ENCODE data around the gene DAD1. TPM values are rescaled to one million over a fixed set of nuclear protein-coding genes. Genes with fewer than 3 reads are reported as not detected.

The DAD1 gene
- total RNA-seq, 2 donors from 2014 or later: 250 to 251 TPM

GRCh38 chr14:22520796-22521195 is 68.2 kb downstream of the DAD1 start:
- Histone ChIP-seq H3K4me3 (no peak overlapping the region), H3K4me1 (peaks cover 0 to 28% of the 10 kb centered on the region in 2 donors), H3K27ac (peak overlapping the region in 1 of 2 donors; percentile 18), H3K27me3 (no peaks in the 10 kb centered on the region), H3K9me3 (no peaks in the 10 kb centered on the region), H3K36me3 (no peaks in the 10 kb centered on the region)
- no peak for DNase-seq (ENCODE audit: low spot score)
- no peak for TF ChIP-seq CTCF (IDR thresholded peaks at IDR 0.05)

- Histone ChIP-seq H3K27ac (peak overlapping the region in 1 of 2 donors; percentile 18), H3K36me3 (no peaks in the 10 kb centered on the region), H3K9me3 (no peaks in the 10 kb centered on the region), H3K4me1 (peaks cover 0 to 35% of the 10 kb centered on the region in 2 donors), H3K4me3 (no peak overlapping the region), H3K27me3 (no peaks in the 10 kb centered on the region)
- TF ChIP-seq CTCF (IDR thresholded peaks at IDR 0.05): no peak
- no peak for DNase-seq (ENCODE audit: low spot score)
Measured at GRCh38 chr14:22519877-22520685, 68.9 kb downstream of the DAD1 start.

- peaks cover 0 to 51% of the 10 kb centered on the region in 2 donors for H3K4me1 ChIP-seq
- peak overlapping the region; percentile 13 to 46 for H3K27ac ChIP-seq
- H3K27me3 ChIP-seq: no peaks in the 10 kb centered on the region
- no peak for DNase-seq (ENCODE audit: low spot score)
- TF ChIP-seq CTCF (IDR thresholded peaks at IDR 0.05): no peak
- no peaks in the 10 kb centered on the region for H3K9me3 ChIP-seq
- H3K4me3 ChIP-seq: no peak overlapping the region
- H3K36me3 ChIP-seq: no peaks in the 10 kb centered on the region
Measured at GRCh38 chr14:22518073-22518472, 71.0 kb downstream of the DAD1 start.

GRCh38 chr14:22517117-22517720 is 71.8 kb downstream of the DAD1 start:
- DNase-seq (ENCODE audit: low spot score): no peak
- Histone ChIP-seq H3K27me3 (no peaks in the 10 kb centered on the region), H3K4me1 (peaks cover 0 to 60% of the 10 kb centered on the region in 2 donors), H3K36me3 (no peaks in the 10 kb centered on the region), H3K9me3 (no peaks in the 10 kb centered on the region), H3K27ac (peak overlapping the region in 1 of 2 donors; percentile 13), H3K4me3 (no peak overlapping the region)
- no peak for TF ChIP-seq CTCF (IDR thresholded peaks at IDR 0.05)

- Histone ChIP-seq H3K4me1 (peaks cover 0 to 70% of the 10 kb centered on the region in 2 donors), H3K36me3 (no peaks in the 10 kb centered on the region), H3K4me3 (no peak overlapping the region), H3K27me3 (no peaks in the 10 kb centered on the region), H3K9me3 (no peaks in the 10 kb centered on the region), H3K27ac (peak overlapping the region in 1 of 2 donors; percentile 7)
- no peak for DNase-seq (ENCODE audit: low spot score)
- no peak for TF ChIP-seq CTCF (IDR thresholded peaks at IDR 0.05)
Measured at GRCh38 chr14:22515929-22516328, 73.1 kb downstream of the DAD1 start.

Other genes starting within 250 kb of the DAD1 start
- gene ABHD4, start 9.1 kb upstream of the DAD1 start, total RNA-seq: 10 to 100 TPM; 20.9 to 25.4 TPM
- not detected for gene OR6J1, start 55.1 kb upstream of the DAD1 start, total RNA-seq
- gene OXA1L, start 177.5 kb upstream of the DAD1 start, total RNA-seq: 10 to 100 TPM; 93.0 to 96.1 TPM
- 10 to 100 TPM in 1 of 2 donors, 1 to 10 TPM in 1; 9.9 to 28.5 TPM for gene SLC7A7, start 226.2 kb upstream of the DAD1 start, total RNA-seq
- 100 to 1,000 TPM in 1 of 2 donors, 10 to 100 TPM in 1; 59.4 to 168 TPM for gene MRPL52, start 240.7 kb upstream of the DAD1 start, total RNA-seq
- gene MMP14, start 247.4 kb upstream of the DAD1 start, total RNA-seq: 10 to 100 TPM; 29.1 to 58.0 TPM